ENCODE data around the gene AHNAK2. TPM values are rescaled to one million over a fixed set of nuclear protein-coding genes. Genes with fewer than 3 reads are reported as not detected.
"Not testable (repeated sequence)": the region's sequence is repeated elsewhere in the genome, so short reads cannot be mapped to it uniquely, and the experiment has no call there.

AHNAK2 gene
- polyA plus RNA-seq, 1 donor, result 31.8 TPM

GRCh38 chr14:104950701-104951100 is 27.5 kb downstream of the AHNAK2 start:
- not testable (repeated sequence) for DNase-seq

- no peak for DNase-seq
These were observed 28.2 kb downstream of the AHNAK2 start for GRCh38 chr14:104950021-104950420.

- not testable (repeated sequence) for DNase-seq
These were observed 28.7 kb downstream of the AHNAK2 start for GRCh38 chr14:104949406-104949955.

- DNase-seq, result no peak
These were observed 29.5 kb downstream of the AHNAK2 start for GRCh38 chr14:104948736-104949031.

GRCh38 chr14:104947881-104948735 is 30.1 kb downstream of the AHNAK2 start:
- DNase-seq, result not testable (repeated sequence)

- DNase-seq, result not testable (repeated sequence)
These were observed 31.0 kb downstream of the AHNAK2 start for GRCh38 chr14:104947201-104947600.

- DNase-seq, result not testable (repeated sequence)
These were observed 31.9 kb downstream of the AHNAK2 start for GRCh38 chr14:104945986-104946965.

GRCh38 chr14:104945266-104945665 is 32.9 kb downstream of the AHNAK2 start:
- not testable (repeated sequence) for DNase-seq

- not testable (repeated sequence) for DNase-seq
These were observed 33.6 kb downstream of the AHNAK2 start for GRCh38 chr14:104944436-104945205.

- DNase-seq, result not testable (repeated sequence)
These were observed 34.2 kb downstream of the AHNAK2 start for GRCh38 chr14:104944016-104944308.

- not testable (repeated sequence) for DNase-seq
These were observed 34.8 kb downstream of the AHNAK2 start for GRCh38 chr14:104943216-104944015.

GRCh38 chr14:104942586-104942985 is 35.6 kb downstream of the AHNAK2 start:
- DNase-seq, result no peak

GRCh38 chr14:104941508-104942365 is 36.4 kb downstream of the AHNAK2 start:
- DNase-seq, result no peak

GRCh38 chr14:104940526-104941150 is 37.5 kb downstream of the AHNAK2 start:
- no peak for DNase-seq

- no peak for DNase-seq
These were observed 38.3 kb downstream of the AHNAK2 start for GRCh38 chr14:104939666-104940410.

- no peak for DNase-seq
These were observed 39.2 kb downstream of the AHNAK2 start for GRCh38 chr14:104938960-104939359.

GRCh38 chr14:104938436-104938835 is 39.7 kb downstream of the AHNAK2 start:
- DNase-seq, result no peak

- DNase-seq, result no peak
These were observed 40.3 kb downstream of the AHNAK2 start for GRCh38 chr14:104937694-104938365.

- no peak for DNase-seq
These were observed 41.0 kb downstream of the AHNAK2 start for GRCh38 chr14:104937161-104937560.

Data from hindlimb muscle (tissue), 1 donor.